Panc1 (cell line): ENCODE measurements around the gene PRKCG. TPM values are rescaled to one million over a fixed set of nuclear protein-coding genes. Genes with fewer than 3 reads are reported as not detected.
"Not testable (repeated sequence)": the region's sequence is repeated elsewhere in the genome, so short reads cannot be mapped to it uniquely, and the experiment has no call there.

Source experiments
- ATAC-seq: fragments of 200-7000 bp; cut with Tn5 transposase; 2 replicates; pipeline ENCODE4 v1.9.1; 2020; ENCODE audit warnings: mild to moderate bottlenecking, moderate library complexity
- BruUV-seq: library from RNA; stranded (reverse); fragments of 400-500 nt; replicated peaks from 2 replicates; lab custom pipeline; 2021; lab: Mats Ljungman, UMichigan
- CTCF ChIA-PET: fragments of 300-600 bp; sonication (Branson Sonifier 250); formaldehyde crosslinking; loops from one replicate; lab custom pipeline; 2022; ENCODE audit warnings: antibody characterized with exemption; lab: Charles Lee
- POLR2A ChIA-PET: fragments of 300-600 bp; sonication (Branson Sonifier 250); formaldehyde crosslinking; loops from one replicate; lab custom pipeline; 2022; ENCODE audit warnings: antibody characterized with exemption; lab: Charles Lee
- DNase-seq: peaks from one replicate; pipeline ENCODE4 v3.0.0-alpha.2; 2010; ENCODE audit warnings: low read depth, low spot score
- H3K27ac ChIP-seq: 2 replicates; pipeline ENCODE4 v1.5.1; 2011; ENCODE audit warnings: mild to moderate bottlenecking, low read length, inconsistent platforms
- H3K27me3 ChIP-seq: fragments of 200-500 bp; sonication (Bioruptor generic); 2 replicates; pipeline ENCODE4 v1.6.0; 2014; ENCODE audit warnings: low read length, inconsistent platforms; ENCODE audit not compliant: control insufficient read depth, insufficient read depth
- H3K36me3 ChIP-seq: fragments of 200-500 bp; sonication (Bioruptor generic); 2 replicates; pipeline ENCODE4 v1.5.1; 2014; ENCODE audit warnings: inconsistent platforms, mild to moderate bottlenecking, low read length, moderate library complexity; ENCODE audit not compliant: control insufficient read depth, insufficient read depth
- H3K4me1 ChIP-seq: 2 replicates; pipeline ENCODE4 v1.5.1; 2011; ENCODE audit warnings: inconsistent platforms, mild to moderate bottlenecking, low read length, moderate library complexity; ENCODE audit not compliant: control insufficient read depth, insufficient read depth
- H3K4me3 ChIP-seq, 2 experiments: 2 replicates each; pipeline ENCODE4 v1.5.1; 2011 to 2012; ENCODE audit warnings: low read depth in 2 of 2, low read length in 2 of 2, mild to moderate bottlenecking in 2 of 2, inconsistent platforms in 1 of 2, moderate library complexity in 1 of 2
- H3K9me3 ChIP-seq: fragments of 200-500 bp; sonication (Bioruptor generic); 2 replicates; pipeline ENCODE4 v1.5.1; 2014; ENCODE audit warnings: low read depth, mild to moderate bottlenecking, inconsistent platforms, low read length, moderate library complexity; ENCODE audit not compliant: control insufficient read depth, insufficient read depth
- CTCF ChIP-seq: fragments of 450-650 bp; IDR thresholded peaks from 2 replicates; pipeline ENCODE4 v1.5.1; 2017; ENCODE audit warnings: mild to moderate bottlenecking
- POLR2AphosphoS5 ChIP-seq: IDR thresholded peaks from 2 replicates; pipeline ENCODE4 v1.6.1; 2012; ENCODE audit warnings: mild to moderate bottlenecking, low read depth, low read length, moderate library complexity
- REST ChIP-seq, 2 experiments: IDR thresholded peaks; 2 replicates each; pipeline ENCODE4 v1.6.1; 2011 to 2012; ENCODE audit warnings: low read depth in 2 of 2, control low read depth in 1 of 2, low read length in 1 of 2, mild to moderate bottlenecking in 1 of 2, moderate library complexity in 1 of 2; ENCODE audit not compliant: insufficient read depth in 1 of 2
- SIN3A ChIP-seq: IDR thresholded peaks from 2 replicates; pipeline ENCODE4 v1.6.1; 2012; ENCODE audit warnings: low read depth, mild to moderate bottlenecking, low read length, moderate library complexity, borderline replicate concordance; ENCODE audit not compliant: insufficient read depth
- TCF7L2 ChIP-seq: IDR thresholded peaks from 2 replicates; pipeline ENCODE4 v1.6.1; 2011; ENCODE audit warnings: mild to moderate bottlenecking, low read depth, low read length, inconsistent platforms
- in situ Hi-C: cut with HindIII; loops from 2 replicates; pipeline ENCODE4 v1.10.0; 2016; ENCODE audit warnings: low sequenced_read_pairs, low pct_unique_long_range_greater_than_20kb
- intact Hi-C: fragments of 100-400 bp; cut with micrococcal nuclease; formaldehyde crosslinking; loops from one replicate; pipeline ENCODE4 v1.10.0; 2022; ENCODE audit not compliant: unreplicated experiment
- total RNA-seq: library from RNA; stranded (reverse); gene quantifications from one replicate; pipeline ENCODE4 v1.2.1, GENCODE V29; 2021; ENCODE audit not compliant: unreplicated experiment

Gene PRKCG
- total RNA-seq, 1 experiment from 2014 or later = 2.5 TPM

DNA sequence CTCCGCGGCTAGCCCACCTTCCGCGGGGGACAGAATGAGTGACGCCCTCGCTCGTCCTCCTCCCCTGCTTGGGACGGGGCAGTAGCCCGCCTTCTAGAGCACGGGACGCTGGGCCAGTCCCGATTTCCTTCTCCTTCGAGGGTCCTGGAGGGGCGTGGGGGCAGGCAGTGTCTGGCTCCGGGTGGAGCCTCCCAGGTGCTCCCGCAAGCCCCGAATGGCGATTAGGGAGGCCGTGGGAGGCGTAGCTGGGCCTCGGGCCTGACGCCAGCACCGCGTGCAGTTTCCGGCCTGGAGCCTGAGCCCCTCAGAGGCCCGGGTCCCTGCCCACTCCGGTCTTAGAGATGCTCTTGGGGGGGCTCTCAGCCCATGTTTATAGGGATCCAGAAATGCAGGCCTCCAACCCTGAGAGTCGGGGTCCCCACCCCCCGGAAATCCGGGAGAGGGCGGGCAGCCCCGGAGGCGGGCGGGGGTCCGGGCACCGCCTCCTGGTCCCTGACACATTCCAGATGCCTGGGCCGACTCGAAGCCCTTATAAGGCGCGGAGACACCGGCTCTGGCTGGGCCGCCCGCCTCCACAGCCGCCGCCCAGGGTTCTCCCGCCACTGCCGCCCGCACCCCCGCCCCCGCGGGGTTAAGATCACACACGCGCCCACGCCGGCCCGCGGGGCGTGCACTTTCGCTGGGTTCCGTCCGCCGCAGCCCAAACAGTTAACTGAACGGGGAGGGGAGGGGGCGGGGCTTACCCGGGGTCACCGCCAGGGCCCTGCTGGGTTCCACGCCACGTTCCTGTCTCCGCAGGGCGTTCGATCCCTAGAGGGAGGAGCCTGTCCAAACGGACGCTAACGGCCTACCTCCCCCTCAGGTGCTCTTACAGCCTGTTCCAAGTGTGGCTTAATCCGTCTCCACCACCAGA, 12.8 kb upstream of the PRKCG start:
- DNase-seq = no peak
- Histone ChIP-seq H3K4me3 (peak overlapping the region; percentile 95 to 96), H3K27me3 (no peaks in the 10 kb centered on the region), H3K4me1 (peaks cover 27% of the 10 kb centered on the region), H3K36me3 (peaks cover 6% of the 10 kb centered on the region; the same call in 1 of the 2 replicates), H3K9me3 (no peaks in the 10 kb centered on the region), H3K27ac (peak overlapping the region; percentile 88)
- in situ Hi-C loops = no loop called here
- BruUV-seq = no TSS peak
- intact Hi-C loops = no loop called here
- peak; percentile 50 for ATAC-seq
- ChIA-PET CTCF (interaction anchor here (0.6 kb wide), 1 partner anchor 1421 kb away, joined by 3 read pairs; no protein-coding TSS in a partner anchor), POLR2A (interaction anchor here (0.5 to 2.5 kb wide), 10 partner anchors 8 to 584 kb away, joined by 3 to 16 read pairs (median 5); partner anchors contain the start of gene OSCAR)
- TF ChIP-seq TCF7L2 (peak; percentile 53; the same call in 1 of the 2 replicates), CTCF (no peak), SIN3A (peak; percentile 97), REST (IDR thresholded peaks at IDR 0.05; ENCODE audit: insufficient read depth in 1 of 2, low read depth in 2 of 2, low read length in 1 of 2) (no peak), POLR2AphosphoS5 (peak; percentile 78)

GRCh38 chr19:53869805-53870484, 12.1 kb upstream of the PRKCG start:
- H3K27ac ChIP-seq = peak overlapping the region; percentile 88
- ChIA-PET CTCF (interaction anchor here (0.6 to 0.9 kb wide), 2 partner anchors 19 to 78 kb away, joined by 6 to 7 read pairs; no protein-coding TSS in a partner anchor), POLR2A (interaction anchor here (0.6 to 0.7 kb wide), 3 partner anchors 17 to 335 kb away, joined by 3 to 6 read pairs (median 4); no protein-coding TSS in a partner anchor)
- peak overlapping the region; percentile 95 to 96 for H3K4me3 ChIP-seq
- peaks cover 25% of the 10 kb centered on the region for H3K4me1 ChIP-seq
- intact Hi-C loops, BruUV-seq, in situ Hi-C loops, H3K36me3 ChIP-seq, H3K9me3 ChIP-seq, ATAC-seq, DNase-seq, H3K27me3 ChIP-seq: not testable (repeated sequence)
